Measurements from ENCODE around the gene MARCO. TPM values are rescaled to one million over a fixed set of nuclear protein-coding genes. Genes with fewer than 3 reads are reported as not detected.
A peak's percentile ranks its signal among the peaks of the same experiment; 100 is the strongest.

MARCO gene
- total RNA-seq, 1 donor from 2014 or later = 5.6 TPM

- no peak overlapping the region for H3K27ac ChIP-seq
- H3K27me3 ChIP-seq = no peaks in the 10 kb centered on the region
- H3K36me3 ChIP-seq = no peaks in the 10 kb centered on the region
- DNase-seq (ENCODE audit: extremely low spot score in 2 of 2) = peak in 1 of 2 donors; percentile 70
- no peaks in the 10 kb centered on the region for H3K9me3 ChIP-seq
- intact Hi-C loops (cut with DNase I) = no loop called here
- H3K4me3 ChIP-seq = no peak overlapping the region
- TF ChIP-seq CTCF (IDR thresholded peaks at IDR 0.05) (no peak), POLR2A (IDR thresholded peaks at IDR 0.05) (no peak), POLR2AphosphoS5 (IDR thresholded peaks at IDR 0.05; ENCODE audit: insufficient read depth in 1 of 2, low read depth in 1 of 2) (no peak)
- H3K4me1 ChIP-seq = no peaks in the 10 kb centered on the region
Observed at GRCh38 chr2:118903551-118904479, 38.2 kb upstream of the MARCO start.

- intact Hi-C loops (cut with DNase I) = no loop called here
- Histone ChIP-seq H3K36me3 (no peaks in the 10 kb centered on the region), H3K27ac (no peak overlapping the region), H3K9me3 (no peaks in the 10 kb centered on the region), H3K4me1 (no peaks in the 10 kb centered on the region), H3K4me3 (no peak overlapping the region), H3K27me3 (no peaks in the 10 kb centered on the region)
- peak in 1 of 2 donors; percentile 28 for DNase-seq (ENCODE audit: extremely low spot score in 2 of 2)
- TF ChIP-seq POLR2A (IDR thresholded peaks at IDR 0.05) = no peak
- TF ChIP-seq CTCF (IDR thresholded peaks at IDR 0.05) = no peak
- no peak for TF ChIP-seq POLR2AphosphoS5 (IDR thresholded peaks at IDR 0.05; ENCODE audit: insufficient read depth in 1 of 2, low read depth in 1 of 2)
Observed at GRCh38 chr2:118905206-118905605, 36.8 kb upstream of the MARCO start.

DNA sequence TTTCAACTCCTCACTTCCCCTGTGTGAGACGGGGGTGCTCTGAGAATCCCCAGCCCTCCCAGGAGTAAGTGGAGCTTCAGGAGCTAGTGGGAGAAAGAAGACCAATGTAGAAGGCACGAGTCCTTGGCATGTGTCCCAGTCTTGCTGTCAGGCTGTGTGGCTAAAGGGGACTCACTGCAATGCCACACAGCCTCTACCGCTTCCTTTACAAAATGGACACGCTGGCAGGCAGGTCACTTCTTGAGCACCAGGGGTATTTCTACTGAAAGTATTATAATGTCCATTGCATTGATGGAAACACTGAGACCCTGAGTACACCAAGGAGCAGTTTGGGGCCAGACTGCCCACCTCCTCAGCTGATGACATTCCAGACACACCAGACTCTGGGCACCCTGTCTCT lies 35.8 kb upstream of the MARCO start:
- Histone ChIP-seq H3K27ac (no peak overlapping the region), H3K9me3 (no peaks in the 10 kb centered on the region), H3K27me3 (no peaks in the 10 kb centered on the region), H3K4me3 (no peak overlapping the region), H3K36me3 (no peaks in the 10 kb centered on the region), H3K4me1 (no peaks in the 10 kb centered on the region)
- TF ChIP-seq CTCF (IDR thresholded peaks at IDR 0.05) = no peak
- TF ChIP-seq POLR2A (IDR thresholded peaks at IDR 0.05) = no peak
- peak in 1 of 2 donors; percentile 82 for DNase-seq (ENCODE audit: extremely low spot score in 2 of 2)
- intact Hi-C loops (cut with DNase I) = no loop called here

DNA sequence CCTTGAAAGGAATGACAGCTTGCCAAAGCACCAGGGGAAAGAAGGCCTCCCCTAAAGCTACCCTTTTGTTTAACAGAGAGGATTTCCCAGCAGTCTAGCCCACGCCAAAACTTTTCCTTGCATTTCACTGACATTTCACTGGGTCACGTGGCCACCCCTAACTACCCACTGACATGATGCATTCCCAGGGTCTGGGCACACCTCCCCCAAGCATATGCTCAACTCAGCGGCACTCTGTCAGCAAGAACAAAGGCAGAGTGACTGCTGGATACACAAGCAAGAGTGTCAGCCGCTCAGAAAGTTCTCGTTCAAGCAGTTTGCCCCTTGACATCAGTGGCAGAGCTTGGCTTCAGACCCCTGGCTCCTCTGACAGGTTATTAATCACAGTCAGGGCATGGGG lies 34.2 kb upstream of the MARCO start:
- DNase-seq (ENCODE audit: extremely low spot score in 2 of 2) = peak in 1 of 2 donors; percentile 64
- no peaks in the 10 kb centered on the region for H3K27me3 ChIP-seq
- TF ChIP-seq POLR2AphosphoS5 (IDR thresholded peaks at IDR 0.05; ENCODE audit: insufficient read depth in 1 of 2, low read depth in 1 of 2) (no peak), CTCF (IDR thresholded peaks at IDR 0.05) (no peak), POLR2A (IDR thresholded peaks at IDR 0.05) (no peak)
- no peaks in the 10 kb centered on the region for H3K36me3 ChIP-seq
- no peak overlapping the region for H3K27ac ChIP-seq
- no peaks in the 10 kb centered on the region for H3K4me1 ChIP-seq
- no peak overlapping the region for H3K4me3 ChIP-seq
- intact Hi-C loops (cut with DNase I) = no loop called here
- H3K9me3 ChIP-seq = no peaks in the 10 kb centered on the region

GRCh38 chr2:118909191-118909590 lies 32.8 kb upstream of the MARCO start:
- Histone ChIP-seq H3K27me3 (no peaks in the 10 kb centered on the region), H3K9me3 (no peaks in the 10 kb centered on the region), H3K36me3 (no peaks in the 10 kb centered on the region), H3K4me1 (no peaks in the 10 kb centered on the region), H3K27ac (no peak overlapping the region), H3K4me3 (no peak overlapping the region)
- intact Hi-C loops (cut with DNase I) = no loop called here
- TF ChIP-seq POLR2AphosphoS5 (IDR thresholded peaks at IDR 0.05; ENCODE audit: insufficient read depth in 1 of 2, low read depth in 1 of 2) (no peak), POLR2A (IDR thresholded peaks at IDR 0.05) (no peak), CTCF (IDR thresholded peaks at IDR 0.05) (no peak)
- DNase-seq (ENCODE audit: extremely low spot score in 2 of 2) = no peak

Data from vagina (tissue), 2 donors.